ENCODE data around the gene DNM3. TPM values are rescaled to one million over a fixed set of nuclear protein-coding genes. Genes with fewer than 3 reads are reported as not detected.

DNM3 gene
- total and polyA plus RNA-seq, 2 of the 8 experiments (the other 6 are each of a cell fraction or from before 2014, with no cell fraction given), result 2.0 to 8.5 TPM

DNA sequence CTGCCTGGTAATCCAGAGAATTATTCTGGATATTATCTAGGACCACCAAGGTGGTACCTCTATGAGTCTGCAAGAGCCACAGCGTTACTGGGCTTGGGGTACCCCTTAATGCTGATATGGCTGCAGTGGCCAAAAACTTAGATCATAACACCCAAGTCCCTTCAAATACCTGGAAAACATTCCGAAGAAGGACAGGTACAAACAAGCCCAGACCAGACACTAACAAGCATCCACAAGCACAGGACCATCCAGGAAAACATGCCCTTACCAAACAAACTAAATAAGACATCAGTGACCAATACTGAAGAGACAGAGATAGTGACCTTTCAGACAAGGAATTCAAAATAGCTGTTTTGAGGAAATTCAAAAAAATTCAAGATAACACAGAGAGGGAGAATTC lies 582.0 kb downstream of the DNM3 start:
- Histone ChIP-seq H3K4me3 (ENCODE audit: extremely low read depth in 1 of 4, insufficient read depth in 2 of 4, low read depth in 3 of 4, low read length in 4 of 4) (no peak overlapping the region), H2AFZ (ENCODE audit: low read length) (no peak overlapping the region), H3K56ac (replicated peaks; ENCODE audit: insufficient read length, low read depth, low read length) (no peak overlapping the region), H4K5ac (ENCODE audit: insufficient read length, low read depth, low read length) (no peak overlapping the region), H3K9ac (replicated peaks in 1 of 4; ENCODE audit: extremely low read depth in 1 of 4, low read depth in 3 of 4, low read length in 3 of 4) (no peak overlapping the region), H4K8ac (ENCODE audit: extremely low read depth, insufficient read depth, low read length) (no peak overlapping the region), H2BK12ac (ENCODE audit: low read depth, low read length) (no peak overlapping the region), H3K9me3 (ENCODE audit: insufficient read depth in 2 of 2, low read depth in 1 of 2, low read length in 1 of 2) (no peaks in the 10 kb centered on the region), H4K20me1 (replicated peaks in 1 of 2; ENCODE audit: control insufficient read depth in 1 of 2, insufficient read depth in 2 of 2, low read length in 2 of 2) (no peaks in the 10 kb centered on the region), H3K23ac (ENCODE audit: insufficient read length) (no peak overlapping the region), H2BK120ac (replicated peaks; ENCODE audit: low read depth, low read length) (no peak overlapping the region), H2AK5ac (ENCODE audit: low read depth, low read length) (no peak overlapping the region), H3K79me1 (ENCODE audit: low read depth, low read length) (no peaks in the 10 kb centered on the region), H3K4ac (replicated peaks; ENCODE audit: insufficient read length, low read depth, low read length) (no peak overlapping the region), H2BK5ac (ENCODE audit: low read depth, low read length) (no peak overlapping the region; the same call in 1 of the 2 replicates), H3K27me3 (replicated peaks in 1 of 4; ENCODE audit: control insufficient read depth in 3 of 4, extremely low read depth in 1 of 4, insufficient read depth in 3 of 4, low read length in 3 of 4) (no peaks in the 10 kb centered on the region), H3K18ac (ENCODE audit: extremely low read depth, low read length) (no peak overlapping the region), H3K4me2 (ENCODE audit: insufficient read depth in 1 of 2, low read depth in 2 of 2, low read length in 2 of 2) (no peak overlapping the region), H3K14ac (ENCODE audit: insufficient read length) (no peak overlapping the region), H3K79me2 (ENCODE audit: control insufficient read depth in 1 of 2, insufficient read depth in 2 of 2, low read length in 2 of 2) (no peaks in the 10 kb centered on the region), H2BK15ac (ENCODE audit: low read length) (no peak overlapping the region), H3K23me2 (ENCODE audit: low read depth, low read length) (no peaks in the 10 kb centered on the region; the same call in 1 of the 2 replicates), H3K36me3 (ENCODE audit: control insufficient read depth in 2 of 4, insufficient read depth in 4 of 4, low read length in 3 of 4) (no peaks in the 10 kb centered on the region), H3K4me1 (replicated peaks in 1 of 4; ENCODE audit: control insufficient read depth in 3 of 4, insufficient read depth in 4 of 4, low read length in 3 of 4) (peaks cover 0 to 11% (median 3%) of the 10 kb centered on the region in 4 experiments; a peak in 3 of 7 replicates), H4K91ac (replicated peaks; ENCODE audit: insufficient read length, low read length) (no peak overlapping the region), H3K27ac (ENCODE audit: low read depth, low read length) (no peak overlapping the region), H2BK20ac (ENCODE audit: low read length) (no peak overlapping the region)
- ChIA-PET POLR2A (ENCODE audit: partially characterized antibody) (no interaction called here), CTCF (ENCODE audit: partially characterized antibody) (no interaction called here)
- WGBS, 2 experiments (ENCODE audit: extremely low coverage in 1 of 2, insufficient coverage in 1 of 2, insufficient read length in 1 of 2, insufficient replicate concordance in 2 of 2, low coverage in 1 of 2, low lambda C conversion rate in 2 of 2, missing lambda C conversion rate in 1 of 2), result 94% methylated on average over 2 of the region's 2 CpGs; no CpG with 5 or more reads in 1 of the 2 experiments
- TF ChIP-seq BACH1 (IDR thresholded peaks at IDR 0.05; ENCODE audit: low read length) (no peak), CHD1 (IDR thresholded peaks at IDR 0.05; ENCODE audit: low read depth, low read length) (no peak), BRCA1 (IDR thresholded peaks at IDR 0.05; ENCODE audit: low read depth, low read length) (no peak), CTBP2 (IDR thresholded peaks at IDR 0.05; ENCODE audit: borderline replicate concordance, insufficient read depth, insufficient read length, low read length) (no peak), TAF1 (IDR thresholded peaks at IDR 0.05; ENCODE audit: low read depth, low read length) (no peak), JUN (IDR thresholded peaks at IDR 0.05; ENCODE audit: low read depth, low read length) (no peak), POLR2A (IDR thresholded peaks at IDR 0.05; ENCODE audit: control extremely low read depth in 1 of 2, low read depth in 2 of 2, low read length in 2 of 2) (no peak), FOSL1 (IDR thresholded peaks at IDR 0.05; ENCODE audit: insufficient read depth, low read depth, low read length) (no peak), SP1 (IDR thresholded peaks at IDR 0.05; ENCODE audit: low read depth, low read length) (no peak), SRF (IDR thresholded peaks at IDR 0.05; ENCODE audit: low read depth, low read length) (no peak), EGR1 (IDR thresholded peaks at IDR 0.05; ENCODE audit: borderline replicate concordance, low read depth, low read length) (no peak), YY1 (IDR thresholded peaks at IDR 0.05; ENCODE audit: low read depth, low read length) (no peak), RXRA (IDR thresholded peaks at IDR 0.05; ENCODE audit: insufficient read depth, low read depth, low read length) (no peak)
- TF ChIP-seq, protein P1, sequence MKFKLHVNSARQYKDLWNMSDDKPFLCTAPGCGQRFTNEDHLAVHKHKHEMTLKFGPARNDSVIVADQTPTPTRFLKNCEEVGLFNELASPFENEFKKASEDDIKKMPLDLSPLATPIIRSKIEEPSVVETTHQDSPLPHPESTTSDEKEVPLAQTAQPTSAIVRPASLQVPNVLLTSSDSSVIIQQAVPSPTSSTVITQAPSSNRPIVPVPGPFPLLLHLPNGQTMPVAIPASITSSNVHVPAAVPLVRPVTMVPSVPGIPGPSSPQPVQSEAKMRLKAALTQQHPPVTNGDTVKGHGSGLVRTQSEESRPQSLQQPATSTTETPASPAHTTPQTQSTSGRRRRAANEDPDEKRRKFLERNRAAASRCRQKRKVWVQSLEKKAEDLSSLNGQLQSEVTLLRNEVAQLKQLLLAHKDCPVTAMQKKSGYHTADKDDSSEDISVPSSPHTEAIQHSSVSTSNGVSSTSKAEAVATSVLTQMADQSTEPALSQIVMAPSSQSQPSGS (IDR thresholded peaks at IDR 0.05; ENCODE audit: low read length), result no peak
- no peak for DNase-seq (ENCODE audit: low read depth in 1 of 2, low spot score in 2 of 2)
- no peak for FAIRE-seq

Data from H1 (cell line).